Stomach (tissue), 4 donors: ENCODE measurements around the gene CXCR2.

Experiments used
- EP300 ChIP-seq: sonication (generic); formaldehyde crosslinking; IDR thresholded peaks from one replicate; pipeline ENCODE4 v1.6.1; 2017; ENCODE audit warnings: antibody characterized with exemption
- POLR2A ChIP-seq, 4 donors: fragments of 450-650 bp; IDR thresholded peaks; one replicate each; pipeline ENCODE4 v1.6.1; 2016; ENCODE audit warnings: antibody characterized with exemption in 4 of 4, control low read depth in 2 of 4, mild to moderate bottlenecking in 1 of 4, moderate library complexity in 1 of 4
- POLR2AphosphoS5 ChIP-seq, 3 donors: sonication (generic); formaldehyde crosslinking; IDR thresholded peaks; one replicate each; pipeline ENCODE4 v1.6.1; 2016; ENCODE audit warnings: antibody characterized with exemption in 3 of 3
- TF ChIP-seq, protein P1 (sequence below), 7 experiments: fragments of 450-650 bp in 4 of 7; fragments of 200-600 bp in 3 of 7; sonication (generic) in 3 of 7; IDR thresholded peaks; one replicate each; pipeline ENCODE4 v1.5.1; 2016 to 2019; ENCODE audit warnings: antibody characterized with exemption in 7 of 7, control low read depth in 2 of 7, mild to moderate bottlenecking in 1 of 7

DNA sequence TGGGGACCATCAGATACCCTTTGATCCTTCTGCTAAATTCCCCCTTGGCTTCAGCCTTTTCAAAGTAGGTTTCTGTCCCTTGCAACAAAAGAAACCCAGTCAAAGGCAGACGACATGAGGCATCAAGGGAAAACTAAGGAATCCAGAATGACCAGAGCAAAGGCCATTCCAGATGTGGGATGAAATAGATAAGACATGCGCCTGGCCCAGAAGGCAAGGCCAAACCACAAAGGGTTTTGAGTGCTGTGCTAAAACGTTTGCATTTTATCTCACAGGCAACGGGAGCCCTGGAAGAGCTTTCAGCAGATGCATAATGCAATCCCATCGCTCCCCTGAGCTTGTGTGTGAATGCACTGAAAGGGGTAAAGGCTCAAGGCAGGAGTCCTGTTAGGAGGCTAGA, 23.3 kb downstream of the CXCR2 start:
- TF ChIP-seq, protein P1, sequence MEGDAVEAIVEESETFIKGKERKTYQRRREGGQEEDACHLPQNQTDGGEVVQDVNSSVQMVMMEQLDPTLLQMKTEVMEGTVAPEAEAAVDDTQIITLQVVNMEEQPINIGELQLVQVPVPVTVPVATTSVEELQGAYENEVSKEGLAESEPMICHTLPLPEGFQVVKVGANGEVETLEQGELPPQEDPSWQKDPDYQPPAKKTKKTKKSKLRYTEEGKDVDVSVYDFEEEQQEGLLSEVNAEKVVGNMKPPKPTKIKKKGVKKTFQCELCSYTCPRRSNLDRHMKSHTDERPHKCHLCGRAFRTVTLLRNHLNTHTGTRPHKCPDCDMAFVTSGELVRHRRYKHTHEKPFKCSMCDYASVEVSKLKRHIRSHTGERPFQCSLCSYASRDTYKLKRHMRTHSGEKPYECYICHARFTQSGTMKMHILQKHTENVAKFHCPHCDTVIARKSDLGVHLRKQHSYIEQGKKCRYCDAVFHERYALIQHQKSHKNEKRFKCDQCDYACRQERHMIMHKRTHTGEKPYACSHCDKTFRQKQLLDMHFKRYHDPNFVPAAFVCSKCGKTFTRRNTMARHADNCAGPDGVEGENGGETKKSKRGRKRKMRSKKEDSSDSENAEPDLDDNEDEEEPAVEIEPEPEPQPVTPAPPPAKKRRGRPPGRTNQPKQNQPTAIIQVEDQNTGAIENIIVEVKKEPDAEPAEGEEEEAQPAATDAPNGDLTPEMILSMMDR (IDR thresholded peaks at IDR 0.05) = no peak
- TF ChIP-seq POLR2AphosphoS5 (IDR thresholded peaks at IDR 0.05) (no peak), EP300 (no peak), POLR2A (IDR thresholded peaks at IDR 0.05) (no peak)
